NCI-H1436 treated with DMSO at 0.1 percent for 48 hours (cell line): ENCODE data around the gene SRGAP2C.
"Not testable (repeated sequence)": the region's sequence is repeated elsewhere in the genome, so short reads cannot be mapped to it uniquely, and the experiment has no call there.

ENCODE experiments used
- DNase-seq: peaks from one replicate; lab custom pipeline; 2025; lab: John Stamatoyannopoulos, UW

SRGAP2C gene

GRCh38 chr1:121186191-121186590 lies 1.4 kb downstream of the SRGAP2C start:
- not testable (repeated sequence) for DNase-seq

GRCh38 chr1:121187914-121188313 lies 3.1 kb downstream of the SRGAP2C start:
- DNase-seq = not testable (repeated sequence)

GRCh38 chr1:121192512-121192911 lies 7.7 kb downstream of the SRGAP2C start:
- DNase-seq = not testable (repeated sequence)

- not testable (repeated sequence) for DNase-seq
These were observed 12.5 kb downstream of the SRGAP2C start for GRCh38 chr1:121197095-121197882.

GRCh38 chr1:121199763-121200162 lies 15.0 kb downstream of the SRGAP2C start:
- not testable (repeated sequence) for DNase-seq

- not testable (repeated sequence) for DNase-seq
These were observed 15.5 kb downstream of the SRGAP2C start for GRCh38 chr1:121200232-121200631.

- DNase-seq = not testable (repeated sequence)
These were observed 16.5 kb downstream of the SRGAP2C start for GRCh38 chr1:121200985-121201981.

GRCh38 chr1:121202986-121203385 lies 18.2 kb downstream of the SRGAP2C start:
- DNase-seq = not testable (repeated sequence)

- not testable (repeated sequence) for DNase-seq
These were observed 21.3 kb downstream of the SRGAP2C start for GRCh38 chr1:121205786-121206711.

GRCh38 chr1:121207328-121207727 lies 22.6 kb downstream of the SRGAP2C start:
- not testable (repeated sequence) for DNase-seq

GRCh38 chr1:121208375-121208774 lies 23.6 kb downstream of the SRGAP2C start:
- not testable (repeated sequence) for DNase-seq

- not testable (repeated sequence) for DNase-seq
These were observed 26.0 kb downstream of the SRGAP2C start for GRCh38 chr1:121210778-121211177.

- DNase-seq = not testable (repeated sequence)
These were observed 28.7 kb downstream of the SRGAP2C start for GRCh38 chr1:121213491-121213890.

GRCh38 chr1:121214544-121215156 lies 29.9 kb downstream of the SRGAP2C start:
- DNase-seq = not testable (repeated sequence)

GRCh38 chr1:121215699-121216417 lies 31.1 kb downstream of the SRGAP2C start:
- DNase-seq = not testable (repeated sequence)

GRCh38 chr1:121216676-121217075 lies 31.9 kb downstream of the SRGAP2C start:
- DNase-seq = not testable (repeated sequence)

- DNase-seq = not testable (repeated sequence)
These were observed 37.0 kb downstream of the SRGAP2C start for GRCh38 chr1:121221770-121222169.

- DNase-seq = not testable (repeated sequence)
These were observed 39.9 kb downstream of the SRGAP2C start for GRCh38 chr1:121224714-121225113.

- not testable (repeated sequence) for DNase-seq
These were observed 41.6 kb downstream of the SRGAP2C start for GRCh38 chr1:121226295-121226904.

- not testable (repeated sequence) for DNase-seq
These were observed 42.1 kb downstream of the SRGAP2C start for GRCh38 chr1:121226925-121227324.
